HG02610 (cell line): ENCODE data around the gene UHMK1.
"Not testable (repeated sequence)": the region's sequence is repeated elsewhere in the genome, so short reads cannot be mapped to it uniquely, and the experiment has no call there.

Experiments
- ATAC-seq: cut with Tn5 transposase; IDR thresholded peaks from one replicate; pipeline ENCODE4 v1.9.1; 2021; ENCODE audit warnings: mild to moderate bottlenecking, moderate library complexity; ENCODE audit not compliant: unreplicated experiment

UHMK1 gene, protein sequence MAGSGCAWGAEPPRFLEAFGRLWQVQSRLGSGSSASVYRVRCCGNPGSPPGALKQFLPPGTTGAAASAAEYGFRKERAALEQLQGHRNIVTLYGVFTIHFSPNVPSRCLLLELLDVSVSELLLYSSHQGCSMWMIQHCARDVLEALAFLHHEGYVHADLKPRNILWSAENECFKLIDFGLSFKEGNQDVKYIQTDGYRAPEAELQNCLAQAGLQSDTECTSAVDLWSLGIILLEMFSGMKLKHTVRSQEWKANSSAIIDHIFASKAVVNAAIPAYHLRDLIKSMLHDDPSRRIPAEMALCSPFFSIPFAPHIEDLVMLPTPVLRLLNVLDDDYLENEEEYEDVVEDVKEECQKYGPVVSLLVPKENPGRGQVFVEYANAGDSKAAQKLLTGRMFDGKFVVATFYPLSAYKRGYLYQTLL

DNA sequence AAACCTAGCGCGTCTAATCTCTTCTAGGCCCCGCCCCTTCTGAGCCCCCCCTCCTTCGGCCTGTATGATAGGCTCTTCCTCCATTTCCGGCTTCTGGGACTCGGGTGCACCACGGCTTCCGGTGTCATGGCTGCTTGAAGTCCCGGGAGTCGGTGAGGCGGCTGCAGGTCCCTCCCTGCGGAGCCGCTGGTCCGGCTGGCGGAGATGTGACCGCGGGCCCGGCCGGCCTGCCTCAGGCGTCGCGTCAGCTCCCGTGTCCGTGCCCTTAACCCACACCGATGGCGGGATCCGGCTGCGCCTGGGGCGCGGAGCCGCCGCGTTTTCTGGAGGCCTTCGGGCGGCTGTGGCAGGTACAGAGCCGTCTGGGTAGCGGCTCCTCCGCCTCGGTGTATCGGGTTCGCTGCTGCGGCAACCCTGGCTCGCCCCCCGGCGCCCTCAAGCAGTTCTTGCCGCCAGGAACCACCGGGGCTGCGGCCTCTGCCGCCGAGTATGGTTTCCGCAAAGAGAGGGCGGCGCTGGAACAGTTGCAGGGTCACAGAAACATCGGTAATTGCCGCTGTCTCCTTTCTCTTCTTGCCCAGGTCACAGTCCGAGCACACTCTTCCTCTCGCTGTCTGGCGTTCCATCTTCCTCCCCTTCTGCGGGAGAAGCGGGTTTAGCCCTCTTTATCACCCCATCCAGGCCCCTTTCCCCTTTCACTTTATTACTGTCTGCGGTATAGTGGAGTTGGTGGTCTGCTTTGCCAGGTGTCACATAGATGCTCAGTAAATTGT, at the start of gene UHMK1:
TSS of gene UHMK1 (plus strand) at position 96 of the 773 bp plus-strand sequence. CDS start at position 279, 183 bp downstream.
- ATAC-seq: peak; percentile 97

GRCh38 chr1:162454361-162454760, 43.3 kb upstream of the UHMK1 start:
- ATAC-seq: not testable (repeated sequence)

GRCh38 chr1:162456323-162456722, 41.3 kb upstream of the UHMK1 start:
- no peak for ATAC-seq

DNA sequence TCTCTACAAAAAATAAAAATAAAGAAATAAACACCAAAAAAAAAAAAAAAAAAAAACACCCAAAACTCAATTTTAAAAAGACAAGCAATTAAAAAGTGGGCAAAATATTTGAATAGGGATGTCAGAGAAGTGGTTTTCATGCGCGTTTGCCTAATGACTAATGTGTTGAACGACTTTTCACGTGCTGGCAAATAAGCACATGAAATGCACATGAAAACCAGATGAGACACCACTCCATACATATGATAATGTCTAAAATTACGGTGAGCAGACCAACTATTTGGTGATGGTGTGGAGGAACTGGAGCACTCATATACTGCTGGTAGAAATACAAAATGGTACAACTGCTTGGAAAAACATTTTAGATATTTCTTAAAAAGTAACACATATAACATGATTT, 39.4 kb upstream of the UHMK1 start:
- ATAC-seq: no peak

GRCh38 chr1:162462425-162462824, 35.2 kb upstream of the UHMK1 start:
- ATAC-seq: not testable (repeated sequence)

- no peak for ATAC-seq
Measured at GRCh38 chr1:162463021-162463420, 34.6 kb upstream of the UHMK1 start.

DNA sequence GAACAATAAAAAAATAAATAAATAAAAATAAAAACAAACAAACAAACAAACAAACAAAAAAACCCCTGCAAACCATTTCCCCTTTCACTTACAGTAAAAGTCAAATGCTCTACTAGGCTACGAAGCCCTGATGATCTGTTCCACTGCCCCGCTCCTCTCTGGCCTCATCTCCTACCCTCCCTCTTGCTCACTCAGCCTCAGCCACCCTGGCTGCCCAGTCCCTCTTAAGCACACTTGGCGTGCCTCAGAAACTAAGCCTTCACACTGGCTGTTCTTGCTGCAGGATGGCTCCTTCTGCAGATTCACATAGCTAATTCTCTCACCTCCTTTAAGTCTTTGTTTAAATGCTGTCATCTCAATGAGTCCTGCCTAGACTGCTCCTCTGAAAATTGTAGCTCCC, 30.8 kb upstream of the UHMK1 start:
- no peak for ATAC-seq

- ATAC-seq: no peak
Measured at GRCh38 chr1:162470216-162470615, 27.4 kb upstream of the UHMK1 start.

DNA sequence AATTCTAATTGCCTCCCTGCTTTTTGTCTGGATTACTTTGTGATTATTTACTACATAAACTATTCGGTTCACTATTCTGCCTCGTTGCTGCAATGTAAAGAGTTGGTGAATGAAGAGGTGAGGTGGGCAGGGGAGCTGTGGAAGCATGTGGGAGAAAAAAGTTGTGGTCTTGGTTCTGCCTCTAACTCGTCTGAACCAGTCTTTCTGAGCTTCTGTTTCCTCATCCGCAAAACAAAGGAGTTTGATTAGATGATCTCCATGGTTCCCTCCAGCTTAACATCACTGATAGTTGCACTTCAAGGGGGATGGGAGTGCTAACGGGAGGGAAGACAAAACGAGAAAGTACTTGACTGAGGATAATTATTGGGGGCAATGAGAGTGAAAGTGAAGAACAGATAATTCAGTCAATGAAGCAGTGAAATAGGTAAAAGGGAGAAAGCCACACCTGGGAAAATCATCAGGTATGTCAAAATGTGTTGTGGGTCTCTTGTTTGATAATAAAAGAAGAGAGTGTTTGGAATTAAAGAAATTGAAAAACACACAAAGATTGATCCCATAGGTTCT, 26.2 kb upstream of the UHMK1 start:
- no peak for ATAC-seq

DNA sequence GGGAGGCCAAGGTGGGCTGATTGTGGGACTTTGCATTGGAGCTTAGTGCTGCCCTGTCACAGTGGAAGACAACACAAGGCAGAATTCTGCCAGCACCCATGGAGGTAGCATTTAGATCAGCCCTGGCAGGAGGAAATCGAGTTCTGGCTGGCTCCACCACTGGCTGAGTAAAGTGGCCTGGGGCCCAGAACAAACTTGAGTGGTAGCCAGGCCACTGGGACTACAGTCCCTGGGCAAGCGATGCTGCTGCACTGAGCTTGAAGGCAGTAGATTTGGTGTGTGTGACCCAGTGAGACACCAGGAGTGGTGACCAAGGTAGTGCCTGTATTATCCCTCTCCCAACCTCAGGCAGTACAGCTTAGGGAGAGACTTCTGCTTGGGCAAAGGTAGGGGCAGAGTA, 22.5 kb upstream of the UHMK1 start:
- ATAC-seq: no peak

- no peak for ATAC-seq
Measured at GRCh38 chr1:162475539-162476185, 22.0 kb upstream of the UHMK1 start.

DNA sequence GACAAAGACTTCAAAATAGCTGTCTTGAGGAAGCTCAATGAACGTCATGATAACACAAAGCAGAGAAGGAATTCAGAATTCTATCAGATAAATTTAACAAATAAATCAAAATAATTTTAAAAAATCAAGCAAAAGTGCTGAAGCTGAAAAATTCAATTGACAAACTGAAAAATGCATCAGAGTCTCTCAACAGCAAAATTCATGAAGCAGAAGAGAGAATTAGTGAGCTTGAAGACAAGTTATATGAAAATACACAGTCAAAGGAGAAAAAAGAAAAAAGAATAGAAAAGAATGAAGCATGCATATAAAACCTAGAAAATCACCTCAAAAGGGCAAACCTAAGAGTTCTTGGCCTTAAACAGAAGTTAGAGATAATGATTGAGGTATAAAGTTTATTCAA, 21.0 kb upstream of the UHMK1 start:
- no peak for ATAC-seq

- no peak for ATAC-seq
Measured at GRCh38 chr1:162485236-162485635, 12.4 kb upstream of the UHMK1 start.

DNA sequence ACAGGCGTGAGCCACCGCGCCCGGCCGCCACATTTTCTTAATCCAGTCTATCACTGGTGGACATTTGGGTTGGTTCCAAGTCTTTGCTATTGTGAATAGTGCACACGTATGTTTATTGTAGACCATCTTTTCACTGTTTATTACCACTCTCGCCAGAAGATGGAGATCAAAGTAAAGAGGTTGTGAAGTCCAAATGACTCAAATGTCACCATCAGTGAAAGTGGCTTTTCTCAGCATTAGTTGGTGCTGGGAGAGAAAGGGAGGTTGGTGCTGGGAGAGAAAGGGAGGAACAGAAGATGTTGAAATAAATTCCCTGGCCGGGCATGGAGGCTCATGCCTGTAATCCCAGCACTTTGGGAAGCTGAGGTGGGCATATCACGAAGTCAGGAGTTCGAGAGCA, 10.4 kb upstream of the UHMK1 start:
- ATAC-seq: no peak

GRCh38 chr1:162488219-162488618, 9.4 kb upstream of the UHMK1 start:
- ATAC-seq: no peak

- not testable (repeated sequence) for ATAC-seq
Measured at GRCh38 chr1:162495531-162496233, 1.9 kb upstream of the UHMK1 start.

GRCh38 chr1:162497104-162497722, 405 bp upstream of the UHMK1 start:
- no peak for ATAC-seq

- ATAC-seq: peak; percentile 14
Measured at GRCh38 chr1:162498496-162498810, 835 bp downstream of the UHMK1 start.

GRCh38 chr1:162500805-162501204, 3.2 kb downstream of the UHMK1 start:
- no peak for ATAC-seq

DNA sequence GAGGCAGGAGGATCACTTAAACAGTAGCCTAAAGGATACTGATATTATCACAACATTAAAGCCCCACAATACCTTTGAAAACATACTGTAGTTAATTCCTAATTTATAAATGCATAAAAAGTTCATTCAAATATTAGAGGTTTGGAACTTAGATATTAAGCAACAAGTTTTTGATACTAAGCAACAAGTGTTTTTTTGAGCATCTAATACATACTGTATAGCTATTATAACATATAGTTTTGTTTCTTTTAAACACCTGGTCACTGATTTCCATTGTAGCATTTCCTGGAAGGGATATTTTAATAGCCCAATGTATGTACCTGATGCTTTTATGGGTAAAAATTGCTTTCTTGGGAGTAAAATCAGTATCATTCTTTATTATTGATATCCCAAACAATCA, 4.5 kb downstream of the UHMK1 start:
- ATAC-seq: no peak
